ENCODE results near the gene TNRC6C. TPM values are rescaled to one million over a fixed set of nuclear protein-coding genes. Genes with fewer than 3 reads are reported as not detected.
A peak's percentile ranks its signal among the peaks of the same experiment; 100 is the strongest.

Gene TNRC6C
- polyA plus RNA-seq, 3 donors = 0.38 to 0.80 (median 0.46) TPM

DNA sequence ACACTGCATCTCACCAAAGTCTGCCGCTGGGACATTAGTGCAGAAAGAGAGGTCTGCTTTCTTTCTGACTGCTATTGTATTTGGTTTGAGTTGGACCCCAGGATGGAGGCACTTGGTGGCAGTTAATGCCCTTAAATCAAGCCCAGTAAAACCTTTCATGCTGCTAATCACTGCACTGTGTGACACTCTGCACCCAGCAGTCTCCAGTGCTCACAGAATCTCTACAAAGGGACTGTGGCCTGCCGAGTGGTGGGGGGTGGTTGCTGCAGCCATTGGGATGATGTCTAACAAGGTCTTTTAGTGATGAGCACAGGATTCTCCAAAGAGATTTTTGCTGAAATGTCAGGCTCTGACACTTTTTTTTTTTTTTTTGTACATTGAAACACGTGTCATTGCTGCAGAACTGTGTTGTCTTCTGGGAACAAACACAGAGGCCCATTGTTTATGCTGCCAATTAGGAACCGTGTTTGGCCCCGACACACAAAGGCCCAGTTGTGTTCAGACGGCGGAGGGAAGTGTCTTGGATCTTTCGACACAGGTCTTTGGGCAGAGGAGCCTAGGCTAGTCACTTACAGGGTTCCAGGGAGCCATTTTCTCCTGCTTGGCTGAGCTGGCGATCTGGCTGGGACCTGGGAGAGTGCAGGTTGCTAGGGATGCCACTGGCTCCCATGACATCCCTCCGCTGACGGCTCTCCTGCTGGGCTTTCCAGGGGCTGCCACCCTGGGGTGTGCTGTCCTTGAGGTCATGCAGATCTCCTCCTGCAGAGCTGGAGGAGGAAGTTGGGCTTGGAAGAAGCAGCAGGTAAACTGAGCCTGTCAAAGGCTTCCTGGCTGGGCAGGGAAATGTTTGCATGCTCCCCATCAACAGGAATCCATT is 16.2 kb upstream of the TNRC6C start:
- H3K4me1 ChIP-seq (ENCODE audit: control insufficient read depth in 1 of 2, insufficient read depth in 2 of 2, low read length in 2 of 2) = peaks cover 7 to 9% of the 10 kb centered on the region in 2 donors
- H3K9me3 ChIP-seq (replicated peaks in 1 of 2; ENCODE audit: control insufficient read depth in 1 of 2, insufficient read depth in 1 of 2, low read length in 2 of 2) = no peaks in the 10 kb centered on the region
- no peaks in the 10 kb centered on the region for H3K79me2 ChIP-seq (ENCODE audit: insufficient read depth, low read length)
- H3K4me2 ChIP-seq (replicated peaks; ENCODE audit: extremely low read depth, low read length, poor library complexity, severe bottlenecking) = no peak overlapping the region
- intact Hi-C loops (cut with micrococcal nuclease) = no loop called here
- TF ChIP-seq, protein P1, sequence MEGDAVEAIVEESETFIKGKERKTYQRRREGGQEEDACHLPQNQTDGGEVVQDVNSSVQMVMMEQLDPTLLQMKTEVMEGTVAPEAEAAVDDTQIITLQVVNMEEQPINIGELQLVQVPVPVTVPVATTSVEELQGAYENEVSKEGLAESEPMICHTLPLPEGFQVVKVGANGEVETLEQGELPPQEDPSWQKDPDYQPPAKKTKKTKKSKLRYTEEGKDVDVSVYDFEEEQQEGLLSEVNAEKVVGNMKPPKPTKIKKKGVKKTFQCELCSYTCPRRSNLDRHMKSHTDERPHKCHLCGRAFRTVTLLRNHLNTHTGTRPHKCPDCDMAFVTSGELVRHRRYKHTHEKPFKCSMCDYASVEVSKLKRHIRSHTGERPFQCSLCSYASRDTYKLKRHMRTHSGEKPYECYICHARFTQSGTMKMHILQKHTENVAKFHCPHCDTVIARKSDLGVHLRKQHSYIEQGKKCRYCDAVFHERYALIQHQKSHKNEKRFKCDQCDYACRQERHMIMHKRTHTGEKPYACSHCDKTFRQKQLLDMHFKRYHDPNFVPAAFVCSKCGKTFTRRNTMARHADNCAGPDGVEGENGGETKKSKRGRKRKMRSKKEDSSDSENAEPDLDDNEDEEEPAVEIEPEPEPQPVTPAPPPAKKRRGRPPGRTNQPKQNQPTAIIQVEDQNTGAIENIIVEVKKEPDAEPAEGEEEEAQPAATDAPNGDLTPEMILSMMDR (IDR thresholded peaks at IDR 0.05) = no peak
- 90% methylated on average over 8 of the region's 11 CpGs for WGBS (ENCODE audit: insufficient coverage)
- no peak overlapping the region for H3K27ac ChIP-seq (ENCODE audit: low read depth in 1 of 2, low read length in 2 of 2)
- H3K4me1 Mint-ChIP-seq = peaks cover 8% of the 10 kb centered on the region
- H4K20me1 ChIP-seq (ENCODE audit: insufficient read depth, low read length) = no peaks in the 10 kb centered on the region
- no peak for DNase-seq
- H3K27me3 Mint-ChIP-seq (ENCODE audit: low read depth in 3 of 3) = peaks cover 42 to 57% (median 46%) of the 10 kb centered on the region in 3 donors
- H3K36me3 ChIP-seq (replicated peaks in 1 of 2; ENCODE audit: control insufficient read depth in 1 of 2, insufficient read depth in 2 of 2, low read length in 2 of 2) = no peaks in the 10 kb centered on the region
- no peak overlapping the region for H3K9ac ChIP-seq (ENCODE audit: insufficient read depth, low read length, poor library complexity, severe bottlenecking)
- peaks cover 0 to 5% (median under 1%) of the 10 kb centered on the region in 7 donors for H3K9me3 Mint-ChIP-seq
- H3K4me3 ChIP-seq (replicated peaks in 1 of 3; ENCODE audit: low read depth in 2 of 3, low read length in 3 of 3) = no peak overlapping the region
- H3K27ac Mint-ChIP-seq = no peak overlapping the region
- H3K36me3 Mint-ChIP-seq = no peaks in the 10 kb centered on the region
- H2AFZ ChIP-seq (ENCODE audit: insufficient read depth, low read depth, low read length, poor library complexity, severe bottlenecking) = no peak overlapping the region
- no peak overlapping the region for H3K4me3 Mint-ChIP-seq
- peaks cover 7 to 22% of the 10 kb centered on the region in 2 donors for H3K27me3 ChIP-seq (ENCODE audit: control insufficient read depth in 2 of 2, insufficient read depth in 2 of 2, low read length in 2 of 2)

DNA sequence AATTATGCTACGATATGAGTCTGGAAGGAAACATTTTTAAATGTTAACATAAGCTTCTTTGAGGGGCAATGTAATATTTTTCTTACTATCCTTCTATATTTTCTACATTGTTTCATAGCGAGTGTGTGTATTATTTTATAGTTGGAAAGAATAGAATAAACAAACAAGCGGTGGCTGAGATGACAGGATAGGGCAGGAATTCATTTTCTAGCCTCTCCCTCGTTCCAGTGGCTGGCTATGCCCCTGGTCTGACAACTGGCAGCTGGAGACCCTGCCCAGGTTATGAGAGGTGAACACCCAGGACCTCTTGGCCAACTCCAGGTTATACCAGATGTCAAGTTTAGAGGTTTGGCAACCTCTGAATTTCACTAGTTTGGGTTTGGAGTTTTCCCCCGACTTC is 14.5 kb upstream of the TNRC6C start:
- H4K20me1 ChIP-seq (ENCODE audit: insufficient read depth, low read length) = no peaks in the 10 kb centered on the region
- no peak overlapping the region for H3K4me3 ChIP-seq (replicated peaks in 1 of 3; ENCODE audit: low read depth in 2 of 3, low read length in 3 of 3)
- 88% methylated on average over 2 of the region's 5 CpGs for WGBS (ENCODE audit: insufficient coverage)
- no peak overlapping the region for H3K9ac ChIP-seq (ENCODE audit: insufficient read depth, low read length, poor library complexity, severe bottlenecking)
- intact Hi-C loops (cut with micrococcal nuclease) = no loop called here
- H3K27me3 Mint-ChIP-seq (ENCODE audit: low read depth in 3 of 3) = peaks cover 36 to 50% (median 46%) of the 10 kb centered on the region in 3 donors
- peaks cover 10% of the 10 kb centered on the region for H3K4me1 Mint-ChIP-seq
- peaks cover 5 to 12% (median 8%) of the 10 kb centered on the region in 7 donors for H3K9me3 Mint-ChIP-seq
- DNase-seq = no peak
- peak overlapping the region in 1 of 7 donors; percentile 53 for H3K27ac Mint-ChIP-seq
- H3K27me3 ChIP-seq (ENCODE audit: control insufficient read depth in 2 of 2, insufficient read depth in 2 of 2, low read length in 2 of 2) = peaks cover 11 to 26% of the 10 kb centered on the region in 2 donors
- no peak overlapping the region for H3K4me2 ChIP-seq (replicated peaks; ENCODE audit: extremely low read depth, low read length, poor library complexity, severe bottlenecking)
- H2AFZ ChIP-seq (ENCODE audit: insufficient read depth, low read depth, low read length, poor library complexity, severe bottlenecking) = no peak overlapping the region
- H3K9me3 ChIP-seq (replicated peaks in 1 of 2; ENCODE audit: control insufficient read depth in 1 of 2, insufficient read depth in 1 of 2, low read length in 2 of 2) = peaks cover 4 to 7% of the 10 kb centered on the region in 2 donors
- TF ChIP-seq, protein P1 (IDR thresholded peaks at IDR 0.05) = no peak
- no peaks in the 10 kb centered on the region for H3K36me3 ChIP-seq (replicated peaks in 1 of 2; ENCODE audit: control insufficient read depth in 1 of 2, insufficient read depth in 2 of 2, low read length in 2 of 2)
- H3K36me3 Mint-ChIP-seq = peaks cover 0 to 3% of the 10 kb centered on the region in 2 donors
- H3K4me3 Mint-ChIP-seq = no peak overlapping the region
- no peak overlapping the region for H3K27ac ChIP-seq (ENCODE audit: low read depth in 1 of 2, low read length in 2 of 2)
- H3K4me1 ChIP-seq (ENCODE audit: control insufficient read depth in 1 of 2, insufficient read depth in 2 of 2, low read length in 2 of 2) = peaks cover 13% of the 10 kb centered on the region in 2 donors
- H3K79me2 ChIP-seq (ENCODE audit: insufficient read depth, low read length) = no peaks in the 10 kb centered on the region

Measured in CD14-positive monocyte (primary cell).